GM19395 (cell line): ENCODE data around the gene CIDEC.

Source experiments
- ATAC-seq: cut with Tn5 transposase; IDR thresholded peaks from one replicate; pipeline ENCODE4 v1.9.1; 2021; ENCODE audit warnings: mild to moderate bottlenecking, moderate library complexity; ENCODE audit not compliant: unreplicated experiment

CIDEC gene

GRCh38 chr3:9817436-9817835 lies 62.6 kb downstream of the CIDEC start:
- ATAC-seq, result no peak
